H9 (cell line): ENCODE results near the gene SCTR. TPM values are rescaled to one million over a fixed set of nuclear protein-coding genes. Genes with fewer than 3 reads are reported as not detected.

Source experiments
- DNase-seq: peaks from one replicate; pipeline ENCODE4 v3.0.0-alpha.2; 2017
- H2AFZ ChIP-seq: one replicate; pipeline ENCODE4 v1.6.1; 2013; ENCODE audit warnings: mild to moderate bottlenecking, low read length, control low read depth, moderate library complexity
- H2AK5ac ChIP-seq: 2 replicates; pipeline ENCODE4 v1.6.1; 2013; ENCODE audit warnings: low read length, control low read depth, mixed read lengths; ENCODE audit not compliant: insufficient read length
- H2BK120ac ChIP-seq: one replicate; pipeline ENCODE4 v1.6.1; 2013; ENCODE audit warnings: low read depth, mild to moderate bottlenecking, low read length, control low read depth, inconsistent platforms; ENCODE audit not compliant: poor library complexity, severe bottlenecking
- H2BK12ac ChIP-seq: 2 replicates; pipeline ENCODE4 v1.6.1; 2013; ENCODE audit warnings: low read length, control low read depth, mixed read lengths, low read depth; ENCODE audit not compliant: insufficient read length
- H2BK15ac ChIP-seq: 2 replicates; pipeline ENCODE4 v1.6.1; 2013; ENCODE audit warnings: low read depth, low read length, control low read depth
- H2BK20ac ChIP-seq: one replicate; pipeline ENCODE4 v1.6.1; 2013; ENCODE audit warnings: low read depth, mild to moderate bottlenecking, low read length, control low read depth, inconsistent platforms; ENCODE audit not compliant: poor library complexity, severe bottlenecking
- H2BK5ac ChIP-seq: 2 replicates; pipeline ENCODE4 v1.6.1; 2013; ENCODE audit warnings: low read length, control low read depth, mixed read lengths; ENCODE audit not compliant: insufficient read length
- H3K14ac ChIP-seq: 2 replicates; pipeline ENCODE4 v1.6.1; 2013; ENCODE audit warnings: low read length, control low read depth; ENCODE audit not compliant: insufficient read depth
- H3K18ac ChIP-seq: 2 replicates; pipeline ENCODE4 v1.6.1; 2013; ENCODE audit warnings: low read depth, mild to moderate bottlenecking, mixed read lengths, low read length, control low read depth; ENCODE audit not compliant: insufficient read length
- H3K23ac ChIP-seq: 2 replicates; pipeline ENCODE4 v1.6.1; 2013; ENCODE audit warnings: low read length, control low read depth, mixed read lengths, low read depth; ENCODE audit not compliant: insufficient read length
- H3K23me2 ChIP-seq: 2 replicates; pipeline ENCODE4 v1.6.1; 2013; ENCODE audit warnings: low read depth, mild to moderate bottlenecking, mixed read lengths, low read length, control low read depth; ENCODE audit not compliant: insufficient read length, poor library complexity, severe bottlenecking
- H3K27ac ChIP-seq: 2 replicates; pipeline ENCODE4 v1.5.1; 2013; ENCODE audit warnings: low read length, control low read depth, mixed read lengths, low read depth; ENCODE audit not compliant: insufficient read length
- H3K27me3 ChIP-seq: 2 replicates; pipeline ENCODE4 v1.6.1; 2013; ENCODE audit warnings: low read length, control low read depth, inconsistent platforms; ENCODE audit not compliant: insufficient read depth
- H3K4ac ChIP-seq: 2 replicates; pipeline ENCODE4 v1.6.1; 2013; ENCODE audit warnings: low read depth, mild to moderate bottlenecking, control low read depth, inconsistent platforms, low read length, moderate library complexity
- H3K4me1 ChIP-seq: 2 replicates; pipeline ENCODE4 v1.6.1; 2013; ENCODE audit warnings: low read length, control low read depth, inconsistent platforms; ENCODE audit not compliant: insufficient read depth
- H3K4me2 ChIP-seq: 2 replicates; pipeline ENCODE4 v1.6.1; 2013; ENCODE audit warnings: low read length, control low read depth, mixed read lengths; ENCODE audit not compliant: insufficient read length, insufficient read depth
- H3K56ac ChIP-seq: 2 replicates; pipeline ENCODE4 v1.6.1; 2013; ENCODE audit warnings: low read depth, mild to moderate bottlenecking, mixed read lengths, low read length, control low read depth; ENCODE audit not compliant: insufficient read length
- H3K79me1 ChIP-seq: 2 replicates; pipeline ENCODE4 v1.6.1; 2013; ENCODE audit warnings: low read depth, mild to moderate bottlenecking, moderate library complexity, low read length, control low read depth, inconsistent platforms; ENCODE audit not compliant: insufficient read depth, poor library complexity, severe bottlenecking
- H3K79me2 ChIP-seq: 2 replicates; pipeline ENCODE4 v1.6.1; 2013; ENCODE audit warnings: low read length, control low read depth, inconsistent platforms; ENCODE audit not compliant: insufficient read depth
- H3K9ac ChIP-seq: 2 replicates; pipeline ENCODE4 v1.6.1; 2013; ENCODE audit warnings: low read length, control low read depth, mixed read lengths; ENCODE audit not compliant: insufficient read length; ENCODE audit errors: extremely low read depth
- H3K9me3 ChIP-seq: one replicate; pipeline ENCODE4 v1.6.1; 2013; ENCODE audit warnings: low read depth, low read length, inconsistent platforms; ENCODE audit not compliant: control insufficient read depth
- H3T11ph ChIP-seq: one replicate; pipeline ENCODE4 v1.6.1; 2013; ENCODE audit warnings: mild to moderate bottlenecking, low read length, control low read depth, inconsistent platforms
- H4K20me1 ChIP-seq: one replicate; pipeline ENCODE4 v1.6.1; 2013; ENCODE audit not compliant: control insufficient read depth, insufficient read length, insufficient read depth
- H4K5ac ChIP-seq: 2 replicates; pipeline ENCODE4 v1.6.1; 2013; ENCODE audit warnings: low read depth, mild to moderate bottlenecking, mixed read lengths, low read length, control low read depth; ENCODE audit not compliant: insufficient read length
- H4K8ac ChIP-seq: replicated peaks from 2 replicates; pipeline ENCODE4 v1.6.1; 2013; ENCODE audit warnings: low read length, control low read depth, mixed read lengths, low read depth; ENCODE audit not compliant: insufficient read length
- H4K91ac ChIP-seq: 2 replicates; pipeline ENCODE4 v1.6.1; 2013; ENCODE audit warnings: low read depth, mild to moderate bottlenecking, moderate library complexity, mixed read lengths, low read length, control low read depth; ENCODE audit not compliant: insufficient read length
- H3K27ac Mint-ChIP-seq, 3 experiments: 2 replicates in 2 of 3; 3 replicates in 1 of 3; pipeline ENCODE4 v1.8.0; 2020 to 2021; ENCODE audit warnings: mixed read lengths in 3 of 3, mild to moderate bottlenecking in 1 of 3, moderate library complexity in 1 of 3
- H3K27me3 Mint-ChIP-seq: 2 replicates; pipeline ENCODE4 v1.8.0; 2021; ENCODE audit warnings: low read depth, mild to moderate bottlenecking, moderate library complexity, mixed read lengths
- H3K36me3 Mint-ChIP-seq, 3 experiments: 2 replicates in 2 of 3; 3 replicates in 1 of 3; pipeline ENCODE4 v1.8.0; 2020 to 2021; ENCODE audit warnings: low read depth in 3 of 3, mixed read lengths in 3 of 3; ENCODE audit not compliant: insufficient read depth in 1 of 3
- H3K4me1 Mint-ChIP-seq, 2 experiments: 2 replicates each; pipeline ENCODE4 v1.8.0; 2020; ENCODE audit warnings: mixed read lengths in 2 of 2
- H3K4me3 Mint-ChIP-seq, 2 experiments: 2 replicates in 1 of 2; 3 replicates in 1 of 2; pipeline ENCODE4 v1.8.0; 2020 to 2021; ENCODE audit warnings: mild to moderate bottlenecking in 2 of 2, mixed read lengths in 2 of 2, moderate library complexity in 1 of 2
- H3K9me3 Mint-ChIP-seq, 2 experiments: 2 replicates in 1 of 2; 3 replicates in 1 of 2; pipeline ENCODE4 v1.8.0; 2020; ENCODE audit warnings: mild to moderate bottlenecking in 2 of 2, mixed read lengths in 2 of 2, moderate library complexity in 1 of 2
- CTCF ChIP-seq: fragments of 200-600 bp; sonication (generic); conservative IDR thresholded peaks from 3 replicates; pipeline ENCODE4 v1.8.0; 2021; ENCODE audit warnings: antibody characterized with exemption, mild to moderate bottlenecking
- WGBS: extraction: QIAGEN DNeasy Blood & Tissue Kit; methylation state at CpG from one replicate; pipeline ENCODE4 v1.1.7; 2013; ENCODE audit warnings: missing lambda C conversion rate, low lambda C conversion rate, mixed read lengths; ENCODE audit not compliant: insufficient read length; ENCODE audit errors: extremely low coverage; 5-methylcytosine and 5-hydroxymethylcytosine counted together
- total RNA-seq: library from RNA; stranded (reverse); gene quantifications from 2 replicates; pipeline ENCODE4 v1.2.1, GENCODE V29; 2021

The SCTR gene
- total RNA-seq, 1 experiment from 2014 or later, result not detected

GRCh38 chr2:119425119-119425405 lies 99.2 kb downstream of the SCTR start:
- H4K8ac ChIP-seq, result no peak overlapping the region
- no peak overlapping the region for H3K56ac ChIP-seq
- H2AFZ ChIP-seq, result no peak overlapping the region
- no peak overlapping the region for H3K4ac ChIP-seq
- H3T11ph ChIP-seq, result no peak overlapping the region
- no peak overlapping the region for H3K27ac ChIP-seq
- no peak overlapping the region for H4K5ac ChIP-seq
- no peak overlapping the region for H2BK20ac ChIP-seq
- no peaks in the 10 kb centered on the region for H3K79me2 ChIP-seq
- H3K14ac ChIP-seq, result no peak overlapping the region
- no peak overlapping the region for H3K23ac ChIP-seq
- no peak for TF ChIP-seq CTCF
- no peak overlapping the region for H2BK15ac ChIP-seq
- H3K79me1 ChIP-seq, result no peaks in the 10 kb centered on the region
- H3K9me3 Mint-ChIP-seq, result peaks cover 12 to 19% of the 10 kb centered on the region in 2 experiments
- no peak overlapping the region for H3K18ac ChIP-seq
- no peaks in the 10 kb centered on the region for H3K9me3 ChIP-seq
- H3K4me3 Mint-ChIP-seq, result no peak overlapping the region
- H2BK12ac ChIP-seq, result no peak overlapping the region
- no peak overlapping the region for H2BK120ac ChIP-seq
- DNase-seq, result no peak
- no peak overlapping the region for H2BK5ac ChIP-seq
- H3K4me1 Mint-ChIP-seq, result peaks cover 43 to 44% of the 10 kb centered on the region in 2 experiments
- H3K9ac ChIP-seq, result no peak overlapping the region
- no peak overlapping the region for H4K91ac ChIP-seq
- H2AK5ac ChIP-seq, result no peak overlapping the region
- peak overlapping the region in 1 of 3 experiments; percentile 65; a peak in 1 of 7 replicates for H3K27ac Mint-ChIP-seq
- no peaks in the 10 kb centered on the region for H3K23me2 ChIP-seq
- no peak overlapping the region for H3K4me2 ChIP-seq
- H3K36me3 Mint-ChIP-seq, result peaks cover 0 to 14% (median 9%) of the 10 kb centered on the region in 3 experiments
- peaks cover 28% of the 10 kb centered on the region for H3K27me3 Mint-ChIP-seq
- no peaks in the 10 kb centered on the region; the same call in 1 of the 2 replicates for H3K27me3 ChIP-seq
- H3K4me1 ChIP-seq, result no peaks in the 10 kb centered on the region
- H4K20me1 ChIP-seq, result no peaks in the 10 kb centered on the region
- no CpG with 5 or more reads among the region's 1 CpG for WGBS
